ENCODE data around the gene FAM118A. TPM values are rescaled to one million over a fixed set of nuclear protein-coding genes. Genes with fewer than 3 reads are reported as not detected.
A peak's percentile ranks its signal among the peaks of the same experiment; 100 is the strongest.

Gene FAM118A
- total RNA-seq, 1 experiment from 2014 or later = 37.9 TPM

DNA sequence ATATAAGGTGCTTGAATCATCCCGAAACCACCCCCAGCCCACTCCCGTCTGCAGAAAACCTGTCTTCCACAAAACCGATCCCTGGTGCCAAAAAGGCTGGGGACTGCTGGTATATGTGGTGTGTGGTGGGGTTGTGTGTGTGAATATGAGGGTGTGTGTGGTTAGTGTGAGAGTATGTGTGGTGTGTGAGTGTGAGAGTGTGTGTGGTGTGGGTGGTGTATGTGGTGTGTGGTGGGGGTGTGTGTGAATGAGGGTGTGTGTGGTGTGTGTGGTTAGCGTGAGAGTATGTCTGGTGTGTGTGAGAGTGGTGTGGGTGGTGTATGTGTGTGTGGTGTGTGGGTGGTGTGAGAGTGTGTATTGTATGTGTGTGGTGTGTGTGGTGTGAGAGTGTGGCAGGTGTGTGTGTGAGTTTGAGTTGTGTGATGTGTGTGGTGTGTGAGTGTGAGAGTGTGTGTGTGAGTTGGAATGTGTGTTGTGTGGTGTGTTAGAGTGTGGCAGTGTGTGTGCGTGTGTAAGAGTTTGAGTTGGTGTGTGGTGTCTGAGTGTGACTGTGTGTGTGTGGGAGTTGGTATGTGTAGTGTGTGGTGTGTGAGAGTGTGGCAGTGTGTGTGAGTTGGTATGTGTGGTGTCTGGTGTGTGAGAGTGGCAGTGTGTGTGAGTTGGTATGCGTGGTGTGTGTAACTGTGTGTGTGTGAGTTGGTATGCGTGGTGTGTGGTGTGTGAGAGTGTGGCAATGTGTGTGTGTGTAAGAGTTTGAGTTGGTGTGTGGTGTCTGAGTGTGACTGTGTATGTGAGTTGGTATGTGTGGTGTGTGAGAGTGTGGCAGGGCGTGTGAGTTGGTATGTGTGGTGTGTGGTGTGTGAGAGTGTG is 18.4 kb upstream of the FAM118A start:
- 100% methylated on average over 5 of the region's 8 CpGs for WGBS (ENCODE audit: extremely low coverage, insufficient read length, low lambda C conversion rate)

More for the DNA sequence above, 18.4 kb upstream of the FAM118A start:
- Histone ChIP-seq H3K4ac (ENCODE audit: low read depth, low read length) (no peak overlapping the region), H4K20me1 (ENCODE audit: control insufficient read depth, insufficient read depth, insufficient read length) (no peaks in the 10 kb centered on the region), H3K9ac (ENCODE audit: extremely low read depth, insufficient read length, low read length) (no peak overlapping the region), H4K5ac (ENCODE audit: insufficient read length, low read depth, low read length) (no peak overlapping the region), H3K18ac (ENCODE audit: insufficient read length, low read depth, low read length) (no peak overlapping the region), H3K56ac (ENCODE audit: insufficient read length, low read depth, low read length) (peak overlapping the region; percentile 7), H3K4me2 (ENCODE audit: insufficient read depth, insufficient read length, low read length) (no peak overlapping the region), H3K23ac (ENCODE audit: insufficient read length, low read depth, low read length) (no peak overlapping the region), H2AFZ (ENCODE audit: low read length) (no peak overlapping the region), H3K4me1 (ENCODE audit: insufficient read depth, low read length) (peaks cover 2% of the 10 kb centered on the region; the same call in 1 of the 2 replicates), H3T11ph (ENCODE audit: low read length) (no peak overlapping the region), H3K23me2 (ENCODE audit: insufficient read length, low read depth, low read length, poor library complexity, severe bottlenecking) (no peaks in the 10 kb centered on the region), H3K27me3 (ENCODE audit: insufficient read depth, low read length) (no peaks in the 10 kb centered on the region), H4K8ac (replicated peaks; ENCODE audit: insufficient read length, low read depth, low read length) (no peak overlapping the region), H2BK15ac (ENCODE audit: low read depth, low read length) (no peak overlapping the region), H3K9me3 (ENCODE audit: control insufficient read depth, low read depth, low read length) (no peaks in the 10 kb centered on the region), H3K79me2 (ENCODE audit: insufficient read depth, low read length) (no peaks in the 10 kb centered on the region), H2BK12ac (ENCODE audit: insufficient read length, low read depth, low read length) (no peak overlapping the region), H2BK20ac (ENCODE audit: low read depth, low read length, poor library complexity, severe bottlenecking) (no peak overlapping the region), H3K27ac (ENCODE audit: insufficient read length, low read depth, low read length) (no peak overlapping the region), H3K79me1 (ENCODE audit: insufficient read depth, low read depth, low read length, poor library complexity, severe bottlenecking) (no peaks in the 10 kb centered on the region), H2BK120ac (ENCODE audit: low read depth, low read length, poor library complexity, severe bottlenecking) (no peak overlapping the region), H2BK5ac (ENCODE audit: insufficient read length, low read length) (no peak overlapping the region), H2AK5ac (ENCODE audit: insufficient read length, low read length) (no peak overlapping the region), H3K14ac (ENCODE audit: insufficient read depth, low read length) (no peak overlapping the region), H4K91ac (ENCODE audit: insufficient read length, low read depth, low read length) (no peak overlapping the region)
- no peak overlapping the region for H3K27ac Mint-ChIP-seq
- H3K27me3 Mint-ChIP-seq (ENCODE audit: low read depth) = peaks cover 34% of the 10 kb centered on the region
- peaks cover 7 to 8% of the 10 kb centered on the region in 2 experiments for H3K4me1 Mint-ChIP-seq
- H3K36me3 Mint-ChIP-seq (ENCODE audit: insufficient read depth in 1 of 3, low read depth in 3 of 3) = no peaks in the 10 kb centered on the region
- TF ChIP-seq, protein P1, sequence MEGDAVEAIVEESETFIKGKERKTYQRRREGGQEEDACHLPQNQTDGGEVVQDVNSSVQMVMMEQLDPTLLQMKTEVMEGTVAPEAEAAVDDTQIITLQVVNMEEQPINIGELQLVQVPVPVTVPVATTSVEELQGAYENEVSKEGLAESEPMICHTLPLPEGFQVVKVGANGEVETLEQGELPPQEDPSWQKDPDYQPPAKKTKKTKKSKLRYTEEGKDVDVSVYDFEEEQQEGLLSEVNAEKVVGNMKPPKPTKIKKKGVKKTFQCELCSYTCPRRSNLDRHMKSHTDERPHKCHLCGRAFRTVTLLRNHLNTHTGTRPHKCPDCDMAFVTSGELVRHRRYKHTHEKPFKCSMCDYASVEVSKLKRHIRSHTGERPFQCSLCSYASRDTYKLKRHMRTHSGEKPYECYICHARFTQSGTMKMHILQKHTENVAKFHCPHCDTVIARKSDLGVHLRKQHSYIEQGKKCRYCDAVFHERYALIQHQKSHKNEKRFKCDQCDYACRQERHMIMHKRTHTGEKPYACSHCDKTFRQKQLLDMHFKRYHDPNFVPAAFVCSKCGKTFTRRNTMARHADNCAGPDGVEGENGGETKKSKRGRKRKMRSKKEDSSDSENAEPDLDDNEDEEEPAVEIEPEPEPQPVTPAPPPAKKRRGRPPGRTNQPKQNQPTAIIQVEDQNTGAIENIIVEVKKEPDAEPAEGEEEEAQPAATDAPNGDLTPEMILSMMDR (conservative IDR thresholded peaks at IDR 0.05) = no peak
- H3K9me3 Mint-ChIP-seq = no peaks in the 10 kb centered on the region
- no peak overlapping the region for H3K4me3 Mint-ChIP-seq
- DNase-seq = no peak
